SU-DHL-6 (cell line): ENCODE results near the gene SERPINB8.

Experiments
- EZH2phosphoT487 ChIP-seq: fragments of 200-600 bp; sonication (generic), shearing (Covaris generic); conservative IDR thresholded peaks from 2 replicates; pipeline ENCODE4 v1.6.1; 2018; ENCODE audit warnings: mild to moderate bottlenecking, antibody characterized with exemption, low read length, moderate library complexity, mixed read lengths
- TF ChIP-seq, protein P1 (sequence below): fragments of 200-600 bp; sonication (generic); IDR thresholded peaks from one replicate; pipeline ENCODE4 v1.5.1; 2017; ENCODE audit warnings: antibody characterized with exemption, mild to moderate bottlenecking, low read length, moderate library complexity; ENCODE audit not compliant: insufficient read depth, poor library complexity, severe bottlenecking

DNA sequence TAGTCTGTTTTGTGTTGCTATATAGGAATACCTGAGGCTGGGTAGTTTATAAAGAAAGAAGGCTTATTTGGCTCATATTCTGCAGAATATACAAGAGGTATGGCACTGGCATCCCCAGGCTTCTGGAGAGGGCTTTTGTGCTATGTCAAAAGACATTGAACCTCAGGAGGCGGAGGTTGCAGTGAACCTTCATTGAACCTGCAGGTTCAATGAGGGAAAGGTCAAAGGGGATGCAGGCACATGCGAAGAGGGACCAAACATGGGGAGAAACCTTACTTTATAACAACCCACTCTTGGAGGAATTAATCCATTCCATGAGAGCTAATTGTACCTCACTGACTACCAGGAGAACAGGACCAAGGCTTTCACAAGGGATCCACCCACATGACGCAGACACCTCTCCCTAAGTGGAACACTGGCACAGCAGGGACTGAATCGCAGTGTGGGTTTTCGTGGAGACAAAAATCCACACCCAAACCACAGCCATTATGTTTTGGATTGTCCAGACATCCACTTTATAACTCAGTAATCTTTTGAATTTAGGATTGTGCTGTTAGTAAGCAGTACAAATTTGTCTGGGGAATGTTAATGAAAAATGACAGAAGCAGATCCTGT, 4.1 kb upstream of the SERPINB8 start:
- TF ChIP-seq, protein P1, sequence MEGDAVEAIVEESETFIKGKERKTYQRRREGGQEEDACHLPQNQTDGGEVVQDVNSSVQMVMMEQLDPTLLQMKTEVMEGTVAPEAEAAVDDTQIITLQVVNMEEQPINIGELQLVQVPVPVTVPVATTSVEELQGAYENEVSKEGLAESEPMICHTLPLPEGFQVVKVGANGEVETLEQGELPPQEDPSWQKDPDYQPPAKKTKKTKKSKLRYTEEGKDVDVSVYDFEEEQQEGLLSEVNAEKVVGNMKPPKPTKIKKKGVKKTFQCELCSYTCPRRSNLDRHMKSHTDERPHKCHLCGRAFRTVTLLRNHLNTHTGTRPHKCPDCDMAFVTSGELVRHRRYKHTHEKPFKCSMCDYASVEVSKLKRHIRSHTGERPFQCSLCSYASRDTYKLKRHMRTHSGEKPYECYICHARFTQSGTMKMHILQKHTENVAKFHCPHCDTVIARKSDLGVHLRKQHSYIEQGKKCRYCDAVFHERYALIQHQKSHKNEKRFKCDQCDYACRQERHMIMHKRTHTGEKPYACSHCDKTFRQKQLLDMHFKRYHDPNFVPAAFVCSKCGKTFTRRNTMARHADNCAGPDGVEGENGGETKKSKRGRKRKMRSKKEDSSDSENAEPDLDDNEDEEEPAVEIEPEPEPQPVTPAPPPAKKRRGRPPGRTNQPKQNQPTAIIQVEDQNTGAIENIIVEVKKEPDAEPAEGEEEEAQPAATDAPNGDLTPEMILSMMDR = no peak
- TF ChIP-seq EZH2phosphoT487 = no peak
